CD4-positive, alpha-beta T cell treated with Interleukin-1 beta for 1 hour (primary cell): ENCODE measurements around the gene LCN12.

Experiments
- DNase-seq, 2 donors: peaks; one replicate each; pipeline ENCODE4 v3.0.0-alpha.2; 2020 to 2022

Gene LCN12

GRCh38 chr9:136958898-136959850, 7.1 kb downstream of the LCN12 start:
- no peak for DNase-seq

GRCh38 chr9:136960212-136960937, 8.3 kb downstream of the LCN12 start:
- peak; percentile 49 to 58 for DNase-seq

GRCh38 chr9:136960938-136961275, 8.8 kb downstream of the LCN12 start:
- DNase-seq: no peak

- no peak for DNase-seq
These were observed 9.4 kb downstream of the LCN12 start for GRCh38 chr9:136961279-136962065.

GRCh38 chr9:136962163-136962562, 10.1 kb downstream of the LCN12 start:
- DNase-seq: no peak

GRCh38 chr9:136962701-136963248, 10.7 kb downstream of the LCN12 start:
- DNase-seq: no peak

- no peak for DNase-seq
These were observed 11.3 kb downstream of the LCN12 start for GRCh38 chr9:136963341-136963740.

- no peak for DNase-seq
These were observed 11.7 kb downstream of the LCN12 start for GRCh38 chr9:136963751-136964150.

GRCh38 chr9:136964171-136964689, 12.2 kb downstream of the LCN12 start:
- no peak for DNase-seq

GRCh38 chr9:136964833-136965422, 12.9 kb downstream of the LCN12 start:
- no peak for DNase-seq

GRCh38 chr9:136965771-136966484, 13.9 kb downstream of the LCN12 start:
- peak; percentile 53 to 73 for DNase-seq

- no peak for DNase-seq
These were observed 16.5 kb downstream of the LCN12 start for GRCh38 chr9:136968333-136969127.

- no peak for DNase-seq
These were observed 17.1 kb downstream of the LCN12 start for GRCh38 chr9:136969150-136969549.

GRCh38 chr9:136969774-136970173, 17.7 kb downstream of the LCN12 start:
- DNase-seq: no peak

- DNase-seq: no peak
These were observed 18.3 kb downstream of the LCN12 start for GRCh38 chr9:136970361-136970760.

- DNase-seq: no peak
These were observed 19.7 kb downstream of the LCN12 start for GRCh38 chr9:136971746-136972145.

- no peak for DNase-seq
These were observed 20.3 kb downstream of the LCN12 start for GRCh38 chr9:136972335-136972734.

GRCh38 chr9:136972743-136973142, 20.7 kb downstream of the LCN12 start:
- DNase-seq: no peak

- DNase-seq: no peak
These were observed 21.8 kb downstream of the LCN12 start for GRCh38 chr9:136973618-136974617.
